IPS DF 19.7 (cell line): ENCODE measurements around the gene CAND2.
"Not testable (repeated sequence)": the region's sequence is repeated elsewhere in the genome, so short reads cannot be mapped to it uniquely, and the experiment has no call there.

Experiments
- DNase-seq: peaks from one replicate; pipeline ENCODE4 v3.0.0-alpha.2; 2013; ENCODE audit warnings: low read depth, low spot score

Gene CAND2

DNA sequence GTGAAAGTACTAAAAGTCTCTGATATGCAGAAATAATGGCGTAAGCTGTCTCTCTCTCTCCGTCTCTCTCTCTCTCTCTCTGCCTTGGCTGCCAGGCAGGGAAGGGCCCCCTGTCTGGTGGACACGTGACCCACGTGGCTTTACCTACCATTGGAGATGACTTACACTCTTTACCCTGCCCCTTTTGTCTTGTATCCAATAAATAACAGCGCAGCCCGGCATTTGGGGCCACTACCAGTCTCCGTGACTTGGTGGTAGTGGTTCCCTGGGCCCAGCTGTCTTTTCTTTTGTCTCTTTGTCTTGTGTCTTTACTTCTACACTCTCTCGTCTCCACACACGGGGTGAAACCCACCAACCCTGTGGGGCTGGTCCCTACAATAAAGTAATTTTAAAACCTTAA is 25.2 kb upstream of the CAND2 start:
- no peak for DNase-seq

DNA sequence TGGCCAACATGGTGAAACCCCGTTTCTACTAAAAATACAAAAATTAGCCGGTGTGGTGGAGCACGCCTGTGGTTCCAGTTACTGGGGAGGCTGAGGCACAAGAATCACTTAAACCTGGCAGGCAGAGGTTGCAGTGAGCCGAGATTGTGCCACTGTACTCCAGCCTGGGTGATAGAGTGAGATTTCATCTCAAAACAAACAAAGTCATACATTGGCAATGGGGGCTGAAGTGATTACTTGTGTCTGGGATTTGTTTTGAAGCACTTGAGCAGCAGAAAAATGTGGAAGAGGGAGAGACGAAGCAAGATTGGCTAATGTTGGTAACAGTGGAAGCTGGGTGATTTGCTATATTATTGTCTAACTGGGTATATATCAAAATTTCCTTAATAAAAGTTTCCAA is 24.0 kb upstream of the CAND2 start:
- DNase-seq: no peak

DNA sequence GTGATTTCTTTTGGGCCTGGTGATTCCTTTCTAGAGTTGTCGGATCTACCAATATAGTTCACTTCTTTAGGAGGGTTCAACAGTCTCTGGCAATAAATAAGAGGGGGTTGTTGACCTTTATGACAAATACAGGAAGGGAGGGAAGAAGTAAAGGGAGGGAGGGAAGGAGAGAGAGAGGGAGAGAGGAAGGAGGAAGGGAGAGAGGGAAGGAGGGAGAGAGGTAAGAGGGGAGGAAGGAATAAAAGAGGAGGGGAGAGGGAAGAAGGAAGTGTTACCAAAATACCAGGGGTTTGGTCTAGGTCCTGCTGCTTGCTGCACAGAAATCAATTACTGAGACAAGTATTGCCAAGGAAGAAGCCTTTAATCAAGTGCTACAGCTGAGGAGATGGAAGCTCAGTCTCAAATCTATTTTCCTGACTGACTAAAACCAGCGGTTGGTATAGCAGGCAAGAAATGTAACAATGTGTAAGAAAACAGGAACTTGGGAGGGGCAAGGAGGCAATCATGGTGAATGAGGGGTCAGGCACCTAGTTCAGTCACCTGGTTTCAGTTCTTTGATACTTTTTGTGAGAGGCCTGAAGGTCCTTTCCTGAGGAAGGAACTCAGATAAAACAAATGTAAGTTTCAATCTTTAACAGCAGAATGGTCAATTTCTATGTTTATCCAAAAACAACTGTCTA is 23.3 kb upstream of the CAND2 start:
- DNase-seq: no peak

- DNase-seq: no peak
Measured at GRCh38 chr3:12773710-12774086, 22.8 kb upstream of the CAND2 start.

GRCh38 chr3:12774619-12775018 is 21.9 kb upstream of the CAND2 start:
- no peak for DNase-seq

DNA sequence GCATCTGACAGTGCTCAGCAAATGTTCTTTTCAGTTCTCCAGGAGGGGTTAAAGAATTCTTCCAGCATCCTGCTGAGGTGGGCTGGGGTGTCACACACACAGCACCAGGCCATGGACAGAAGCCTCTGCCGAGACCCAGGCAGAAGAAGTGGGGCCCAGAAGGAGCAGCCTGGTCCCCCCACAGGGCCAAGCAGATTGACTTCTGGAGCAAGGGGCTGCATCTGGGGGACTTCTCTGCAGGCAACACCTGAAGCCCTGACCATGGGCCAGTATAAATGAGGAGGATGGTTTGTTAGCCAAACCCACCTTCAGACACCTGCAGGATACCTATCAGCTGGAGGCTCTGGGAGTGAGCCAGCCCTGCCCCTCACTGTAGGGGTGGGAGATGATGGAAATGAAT is 21.3 kb upstream of the CAND2 start:
- DNase-seq: no peak

GRCh38 chr3:12775970-12776369 is 20.5 kb upstream of the CAND2 start:
- not testable (repeated sequence) for DNase-seq

DNA sequence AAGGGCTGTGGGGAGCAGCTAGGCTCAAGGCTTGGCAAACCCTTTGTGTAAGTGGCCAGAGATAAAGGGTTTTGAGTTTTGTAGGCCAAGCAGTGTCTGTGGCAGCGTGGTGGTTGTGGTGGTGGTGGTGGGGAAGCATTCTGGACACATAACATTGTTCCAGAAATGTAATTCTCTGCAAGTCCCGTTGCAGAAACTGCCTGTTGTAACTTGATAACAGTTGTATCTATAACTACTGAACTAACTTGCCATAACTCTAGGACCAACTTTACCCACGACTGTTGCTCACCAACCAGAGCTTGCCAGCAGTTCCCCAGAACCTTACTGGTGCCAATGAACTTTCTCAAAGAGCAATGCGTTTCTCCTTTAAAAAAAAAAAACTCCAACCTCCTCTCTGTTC is 19.3 kb upstream of the CAND2 start:
- DNase-seq: no peak

- DNase-seq: no peak
Measured at GRCh38 chr3:12780751-12781150, 15.7 kb upstream of the CAND2 start.

DNA sequence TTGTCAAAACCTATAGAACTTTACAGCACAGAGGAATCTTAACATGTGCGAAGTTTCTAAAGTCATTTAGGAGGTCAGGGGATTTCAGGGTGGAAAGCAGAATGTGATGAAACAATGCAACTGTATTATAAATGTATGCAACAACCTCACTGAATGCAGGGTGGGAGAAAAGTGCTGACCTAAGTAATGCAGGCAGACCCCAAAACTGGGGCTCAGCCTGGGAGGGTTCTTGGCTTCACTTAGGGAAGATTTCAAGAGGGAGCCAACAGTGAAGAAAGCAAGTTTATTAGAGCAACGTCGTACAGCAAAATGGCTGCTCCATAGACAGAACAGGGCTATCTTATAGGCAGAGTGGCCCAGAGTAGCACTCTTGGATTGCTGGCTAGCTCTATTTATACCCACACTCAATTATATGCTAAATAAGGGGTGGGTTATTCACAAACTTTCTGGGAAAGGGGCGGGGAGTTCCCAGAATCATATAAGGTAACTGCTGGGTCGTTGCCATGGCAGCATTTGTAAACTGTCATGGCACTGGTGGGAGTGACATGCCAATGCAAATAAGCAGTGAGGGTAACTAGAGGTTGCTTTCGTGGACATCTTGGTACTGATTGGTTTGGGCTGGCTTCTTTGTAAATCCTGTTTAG is 14.2 kb upstream of the CAND2 start:
- DNase-seq: no peak

DNA sequence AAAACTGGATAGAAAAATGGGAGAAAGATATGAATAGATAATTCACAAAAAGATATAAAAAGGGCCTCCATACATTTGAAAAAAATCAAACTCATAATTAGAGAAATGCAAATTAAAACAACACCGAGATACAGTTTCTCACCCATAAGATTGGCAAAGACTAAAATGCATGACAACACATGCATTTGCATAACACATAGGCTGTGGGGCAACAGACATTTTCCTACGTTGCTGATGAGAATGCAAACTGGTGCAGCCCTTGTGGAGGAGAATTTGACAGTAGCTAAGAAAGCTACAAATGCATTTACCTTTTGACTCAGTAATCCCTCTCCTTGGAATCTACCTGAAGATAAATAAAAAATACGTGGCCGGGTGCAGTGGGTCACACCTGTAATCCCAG is 11.4 kb upstream of the CAND2 start:
- no peak for DNase-seq

DNA sequence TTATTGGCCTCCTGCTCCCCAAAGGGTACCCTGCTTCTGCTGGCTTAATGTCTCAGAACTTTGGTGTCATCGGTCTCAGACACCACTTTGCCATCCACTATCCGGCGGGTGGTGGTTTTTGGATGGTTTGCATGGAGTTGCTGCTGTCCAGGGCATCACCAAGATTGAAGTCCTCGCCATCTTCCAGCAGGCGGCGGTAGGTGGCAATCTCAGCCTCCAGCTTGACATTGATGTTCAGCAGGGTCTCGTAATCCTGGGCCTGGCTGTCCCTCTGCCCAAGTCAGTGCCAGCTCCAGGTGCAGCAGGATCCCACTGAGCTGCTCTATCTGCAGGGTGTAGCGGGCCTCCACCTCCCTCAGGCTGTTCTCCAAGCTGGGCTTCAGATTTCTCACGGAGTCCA is 9.1 kb upstream of the CAND2 start:
- DNase-seq: not testable (repeated sequence)

GRCh38 chr3:12787967-12788690 is 8.4 kb upstream of the CAND2 start:
- not testable (repeated sequence) for DNase-seq

DNA sequence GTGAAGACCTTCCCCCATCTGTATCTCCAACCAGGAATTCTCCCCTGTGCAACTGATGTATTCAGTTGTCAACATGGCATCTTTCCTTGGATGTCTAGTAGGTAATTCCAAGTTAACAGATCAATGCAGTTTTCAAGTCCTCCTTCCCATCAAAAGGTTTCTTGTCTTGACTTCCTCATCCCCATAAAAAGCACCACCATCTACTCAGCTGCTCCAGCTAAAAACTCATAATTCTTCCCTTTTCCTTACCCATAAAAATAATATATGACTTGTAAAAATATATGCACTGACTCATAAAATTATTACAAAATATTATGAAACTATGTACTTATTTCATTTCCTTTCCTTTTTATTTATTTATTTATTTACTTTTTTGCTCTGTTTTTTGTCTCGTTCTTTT is 5.0 kb upstream of the CAND2 start:
- no peak for DNase-seq

- DNase-seq: no peak
Measured at GRCh38 chr3:12793701-12794100, 2.8 kb upstream of the CAND2 start.

- no peak for DNase-seq
Measured at GRCh38 chr3:12797124-12797891, 828 bp downstream of the CAND2 start.

DNA sequence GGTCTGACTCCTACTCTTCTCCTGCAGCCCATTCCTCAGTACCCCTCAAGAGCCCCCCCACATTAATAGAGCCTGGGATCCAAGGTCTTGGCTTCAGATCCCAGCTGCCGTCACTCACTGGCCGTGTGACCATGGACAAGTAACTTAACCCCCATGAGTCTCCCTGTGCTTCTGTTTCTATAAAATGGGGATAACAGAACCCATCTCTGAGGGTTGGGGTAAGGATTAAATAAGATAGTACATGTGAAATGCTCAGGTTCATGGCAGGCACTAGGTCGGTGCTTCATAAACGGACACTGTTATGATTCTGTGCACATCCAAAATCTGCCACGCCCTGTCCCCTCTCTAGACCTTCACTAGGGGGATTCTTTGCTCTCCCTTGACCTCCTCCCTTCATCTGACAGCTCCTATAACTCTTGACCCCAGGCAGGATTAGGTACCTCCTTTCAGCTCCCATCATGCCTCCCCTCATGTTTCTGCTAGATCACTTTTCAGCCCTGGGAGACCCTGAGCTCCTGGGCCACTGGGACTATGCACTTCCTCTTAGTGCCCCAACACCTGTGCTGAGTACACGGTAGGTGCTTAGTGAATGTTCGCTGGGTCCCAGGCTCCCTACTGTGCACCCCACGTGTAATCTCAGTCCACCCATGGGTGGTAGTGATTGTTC is 1.5 kb downstream of the CAND2 start:
- DNase-seq: no peak

- no peak for DNase-seq
Measured at GRCh38 chr3:12798559-12799179, 2.2 kb downstream of the CAND2 start.

DNA sequence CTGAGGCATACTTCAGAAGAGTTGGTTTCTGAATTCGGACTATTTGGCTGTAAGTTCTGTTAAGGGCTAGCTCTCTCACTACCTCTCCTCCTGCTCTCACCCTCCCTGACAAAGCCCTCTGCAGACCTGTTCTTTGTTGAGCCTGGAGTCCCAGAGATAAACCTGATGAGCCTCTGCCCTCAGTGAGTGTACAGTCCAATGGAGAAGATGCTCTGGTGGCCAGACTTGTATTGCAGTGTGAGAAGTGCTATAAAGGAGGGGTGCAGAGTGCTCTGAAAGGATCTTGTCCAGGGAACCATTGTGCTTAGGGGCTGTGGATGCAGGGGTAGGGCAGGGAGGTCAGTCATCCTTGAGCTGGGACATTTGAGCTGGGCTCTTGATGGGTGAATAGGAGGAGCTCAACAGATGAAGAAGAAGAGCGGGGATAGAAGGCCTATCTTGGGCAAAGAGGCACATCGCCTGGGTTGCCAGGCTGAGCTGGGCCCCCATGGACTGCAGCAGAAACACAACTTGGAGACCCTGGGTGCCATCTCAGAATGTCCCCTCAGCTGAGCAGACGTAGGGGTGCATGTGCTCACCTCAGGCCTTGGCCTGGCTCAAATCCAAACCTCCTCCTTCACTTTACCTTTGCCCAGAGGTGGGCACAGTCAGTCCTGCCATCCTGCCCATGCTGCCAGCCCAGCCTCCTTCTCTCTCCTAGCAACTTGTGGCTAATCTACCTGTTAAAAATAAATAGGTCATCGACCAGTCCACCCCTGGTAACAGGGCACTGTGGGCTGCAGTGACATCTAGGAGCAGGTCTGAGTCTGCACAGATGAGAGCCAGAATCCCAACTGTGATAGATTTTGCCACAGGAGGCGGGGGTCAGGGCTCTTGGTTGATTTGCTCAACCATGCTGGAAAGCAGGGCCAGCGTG is 3.3 kb downstream of the CAND2 start:
- DNase-seq: no peak

DNA sequence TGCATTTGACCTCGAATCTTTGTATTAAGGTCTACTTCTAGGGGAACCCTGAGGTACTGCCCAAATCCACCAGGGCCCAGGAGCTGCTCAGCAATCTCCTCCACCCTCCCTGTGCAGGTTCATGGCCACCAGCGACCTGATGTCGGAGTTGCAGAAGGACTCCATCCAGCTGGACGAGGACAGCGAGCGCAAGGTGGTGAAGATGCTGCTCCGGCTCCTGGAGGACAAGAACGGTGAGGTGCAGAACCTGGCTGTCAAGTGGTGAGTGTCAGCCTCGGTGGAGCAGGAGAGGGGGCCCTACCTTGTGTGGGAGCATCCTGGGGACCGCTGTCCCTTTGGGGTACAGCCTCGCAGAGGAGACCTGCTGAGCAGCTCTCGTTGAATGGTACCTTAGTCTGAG is 6.9 kb downstream of the CAND2 start:
- DNase-seq: no peak
